Measurements from ENCODE around the gene MMADHC. TPM values are rescaled to one million over a fixed set of nuclear protein-coding genes. Genes with fewer than 3 reads are reported as not detected.

The MMADHC gene
- total and polyA plus RNA-seq, 2 of the 4 experiments (the other 2 are of a cell fraction), result 62.6 to 112 TPM

GRCh38 chr2:149601141-149601796 lies 13.7 kb upstream of the MMADHC start:
- Histone ChIP-seq H2BK120ac (ENCODE audit: low read depth, low read length) (peak overlapping the region; percentile 90), H2BK5ac (ENCODE audit: low read depth, low read length, poor library complexity, severe bottlenecking) (peak overlapping the region; percentile 79), H3K36me3 (ENCODE audit: control insufficient read depth, insufficient read depth, low read length) (no peaks in the 10 kb centered on the region), H3K4me1 (ENCODE audit: control insufficient read depth, insufficient read depth, low read length) (peaks cover 5% of the 10 kb centered on the region), H2AK9ac (replicated peaks; ENCODE audit: low read depth, low read length, poor library complexity) (no peak overlapping the region), H3K9ac (ENCODE audit: low read depth, low read length) (no peak overlapping the region), H2BK20ac (ENCODE audit: low read depth, low read length) (peak overlapping the region; percentile 95; the same call in 1 of the 2 replicates), H3K79me1 (ENCODE audit: low read depth in 1 of 2, low read length in 2 of 2) (peaks cover 0 to 6% of the 10 kb centered on the region in 2 experiments; a peak in 1 of 4 replicates), H4K8ac (ENCODE audit: low read depth in 2 of 2, low read length in 2 of 2) (peak overlapping the region; percentile 28 to 61; a peak in 1 of 4 replicates), H3K4me3 (ENCODE audit: insufficient read depth, low read depth, low read length) (no peak overlapping the region), H3K23ac (ENCODE audit: low read depth, low read length) (no peak overlapping the region), H2BK15ac (ENCODE audit: low read depth, low read length) (peak overlapping the region; percentile 27; the same call in 2 of the 3 replicates), H3K27ac (ENCODE audit: insufficient read depth, low read length) (no peak overlapping the region), H3K9me1 (ENCODE audit: insufficient read depth, low read length) (no peaks in the 10 kb centered on the region; the same call in 1 of the 2 replicates), H4K91ac (ENCODE audit: insufficient read depth, low read depth, low read length) (no peak overlapping the region), H3K4ac (ENCODE audit: low read depth, low read length) (peak overlapping the region; percentile 70; the same call in 1 of the 2 replicates), H4K5ac (ENCODE audit: low read depth, low read length) (no peak overlapping the region), H2AFZ (replicated peaks; ENCODE audit: low read length, poor library complexity) (no peak overlapping the region), H3K27me3 (ENCODE audit: control insufficient read depth, insufficient read depth, low read length) (no peaks in the 10 kb centered on the region), H3K4me2 (ENCODE audit: low read depth, low read length) (peak overlapping the region; percentile 70; the same call in 1 of the 2 replicates), H4K20me1 (ENCODE audit: insufficient read depth, low read length) (no peaks in the 10 kb centered on the region), H3K56ac (ENCODE audit: extremely low read depth, insufficient read depth, low read length) (no peak overlapping the region), H3K18ac (ENCODE audit: low read depth, low read length) (no peak overlapping the region; the same call in 1 of the 2 replicates), H3K14ac (replicated peaks; ENCODE audit: low read depth, low read length) (peak overlapping the region; percentile 50), H2AK5ac (ENCODE audit: low read depth, low read length) (no peak overlapping the region; the same call in 1 of the 2 replicates), H3K9me3 (ENCODE audit: control insufficient read depth, insufficient read depth, low read length) (no peaks in the 10 kb centered on the region)
- CTCF ChIA-PET, result interaction anchor here (1.0 kb wide), 1 partner anchor 1451 kb away, joined by 3 read pairs; no protein-coding TSS in a partner anchor
- ATAC-seq (ENCODE audit: low read depth), result 0 out of 2 replicates have a peak, but pooled peaks have one; percentile 13
- 0 out of 2 replicates have a peak, but pooled peaks have one; percentile 41 for TF ChIP-seq FOS (IDR thresholded peaks at IDR 0.05; ENCODE audit: low read depth, low read length)
- TF ChIP-seq RAD21 (IDR thresholded peaks at IDR 0.05; ENCODE audit: low read length), result no peak
- intact Hi-C loops (cut with micrococcal nuclease), result no loop called here
- dilution Hi-C loops (cut with HindIII; ENCODE audit: low sequenced_read_pairs, unreplicated experiment), result no loop called here
- WGBS, 2 experiments (ENCODE audit: extremely low coverage in 2 of 2, insufficient read length in 1 of 2), result no CpG with 5 or more reads among the region's 3 CpGs
- in situ Hi-C loops (cut with MboI; ENCODE audit: low sequenced_read_pairs), result no loop called here
- POLR2A ChIA-PET (ENCODE audit: unreplicated experiment), result interaction anchor here (0.5 kb wide), 1 partner anchor 29 kb away, joined by 4 read pairs; no protein-coding TSS in a partner anchor
- DNase-seq, result peak; percentile 76
- no TSS peak for BruUV-seq (replicated peaks)
